Hepatocyte (in vitro differentiated cells): ENCODE measurements around the gene TUBA8. TPM values are rescaled to one million over a fixed set of nuclear protein-coding genes. Genes with fewer than 3 reads are reported as not detected.

Experiments used
- DNase-seq: peaks from one replicate; pipeline ENCODE4 v3.0.0-alpha.2; 2016; ENCODE audit warnings: low spot score
- H2AFZ ChIP-seq: fragments of 200-600 bp; sonication (generic); 2 replicates; pipeline ENCODE4 v1.6.0; 2016; ENCODE audit warnings: antibody characterized with exemption, mild to moderate bottlenecking
- H3K27ac ChIP-seq: fragments of 200-600 bp; sonication (generic); 2 replicates; pipeline ENCODE4 v1.5.1; 2016; ENCODE audit warnings: mild to moderate bottlenecking
- H3K27me3 ChIP-seq: fragments of 200-600 bp; sonication (generic); 2 replicates; pipeline ENCODE4 v1.6.1; 2016
- H3K36me3 ChIP-seq: fragments of 200-600 bp; sonication (generic); replicated peaks from 2 replicates; pipeline ENCODE4 v1.5.1; 2016; ENCODE audit warnings: low read depth; ENCODE audit not compliant: insufficient read depth
- H3K4me1 ChIP-seq: fragments of 200-600 bp; sonication (generic); 2 replicates; pipeline ENCODE4 v1.5.1; 2016; ENCODE audit warnings: mild to moderate bottlenecking, moderate library complexity; ENCODE audit not compliant: insufficient read depth
- H3K4me2 ChIP-seq: fragments of 200-600 bp; sonication (generic); 2 replicates; pipeline ENCODE4 v1.6.0; 2016
- H3K4me3 ChIP-seq: fragments of 200-600 bp; sonication (generic); 2 replicates; pipeline ENCODE4 v1.5.1; 2016; ENCODE audit warnings: mild to moderate bottlenecking
- H3K79me2 ChIP-seq: fragments of 200-600 bp; sonication (generic); 2 replicates; pipeline ENCODE4 v1.6.0; 2017; ENCODE audit warnings: mild to moderate bottlenecking
- H3K9me2 ChIP-seq: fragments of 200-600 bp; sonication (generic); replicated peaks from 2 replicates; pipeline ENCODE4 v1.6.0; 2017; ENCODE audit warnings: mild to moderate bottlenecking; ENCODE audit not compliant: insufficient read depth
- H3K9me3 ChIP-seq: fragments of 200-600 bp; sonication (generic); 2 replicates; pipeline ENCODE4 v1.5.1; 2016; ENCODE audit warnings: low read depth, mild to moderate bottlenecking
- H4K20me1 ChIP-seq: fragments of 200-600 bp; sonication (generic); 2 replicates; pipeline ENCODE4 v1.6.0; 2016; ENCODE audit warnings: mild to moderate bottlenecking; ENCODE audit not compliant: insufficient read depth, poor library complexity, severe bottlenecking
- CTCF ChIP-seq: fragments of 200-600 bp; sonication (generic); IDR thresholded peaks from 2 replicates; pipeline ENCODE4 v1.5.1; 2016; ENCODE audit warnings: antibody characterized with exemption, mild to moderate bottlenecking; ENCODE audit not compliant: poor library complexity
- EZH2 ChIP-seq: fragments of 200-600 bp; sonication (generic); IDR thresholded peaks from 2 replicates; pipeline ENCODE4 v1.6.1; 2016; ENCODE audit warnings: antibody characterized with exemption, mild to moderate bottlenecking, borderline replicate concordance
- EZH2phosphoT487 ChIP-seq: fragments of 200-600 bp; sonication (generic); IDR thresholded peaks from one replicate; pipeline ENCODE4 v1.6.1; 2018; ENCODE audit warnings: antibody characterized with exemption, mild to moderate bottlenecking, low read depth, moderate library complexity; ENCODE audit not compliant: unreplicated experiment, severe bottlenecking
- WGBS: methylation state at CpG from one replicate; pipeline ENCODE4 v1.1.6; 2016; ENCODE audit warnings: low lambda C conversion rate; ENCODE audit errors: missing lambda C conversion rate; 5-methylcytosine and 5-hydroxymethylcytosine counted together
- polyA plus RNA-seq: library from polyadenylated mRNA; unstranded; fragments of >200 nt; fragmentation: Nextera tagmentation; extraction: Ambion mirVana; gene quantifications from 2 replicates; pipeline ENCODE4 v1.2.1, GENCODE V29; 2016
- total RNA-seq: library from RNA; depleted of rRNA; stranded (reverse); fragments of >200 nt; gene quantifications from 2 replicates; pipeline ENCODE4 v1.2.3, GENCODE V29; 2014

Gene TUBA8
- total and polyA plus RNA-seq, 2 experiments from 2014 or later, result 0.46 to 1.5 TPM

GRCh38 chr22:18118345-18118915 lies 7.8 kb downstream of the TUBA8 start:
- Histone ChIP-seq H3K4me3 (no peak overlapping the region), H3K79me2 (no peaks in the 10 kb centered on the region), H3K27ac (no peak overlapping the region), H3K36me3 (no peaks in the 10 kb centered on the region), H3K9me3 (no peaks in the 10 kb centered on the region), H4K20me1 (no peaks in the 10 kb centered on the region), H3K4me2 (no peak overlapping the region), H3K9me2 (no peaks in the 10 kb centered on the region), H2AFZ (no peak overlapping the region), H3K4me1 (no peaks in the 10 kb centered on the region), H3K27me3 (no peaks in the 10 kb centered on the region)
- TF ChIP-seq CTCF (no peak), EZH2 (no peak), EZH2phosphoT487 (no peak)
- WGBS, result 85% methylated on average over 9 of the region's 9 CpGs
- DNase-seq, result no peak

- H2AFZ ChIP-seq, result no peak overlapping the region
- no peaks in the 10 kb centered on the region for H3K4me1 ChIP-seq
- TF ChIP-seq EZH2phosphoT487 (no peak), EZH2 (no peak), CTCF (no peak)
- no peaks in the 10 kb centered on the region for H3K36me3 ChIP-seq
- no peaks in the 10 kb centered on the region for H4K20me1 ChIP-seq
- H3K27me3 ChIP-seq, result no peaks in the 10 kb centered on the region
- no peak overlapping the region for H3K27ac ChIP-seq
- no peaks in the 10 kb centered on the region for H3K9me3 ChIP-seq
- no peaks in the 10 kb centered on the region for H3K9me2 ChIP-seq
- no peak overlapping the region for H3K4me2 ChIP-seq
- DNase-seq, result no peak
- no peak overlapping the region for H3K4me3 ChIP-seq
- H3K79me2 ChIP-seq, result no peaks in the 10 kb centered on the region
- 94% methylated on average over 18 of the region's 18 CpGs for WGBS
Measured at GRCh38 chr22:18119409-18120110, 9.0 kb downstream of the TUBA8 start.

- no peaks in the 10 kb centered on the region for H3K36me3 ChIP-seq
- WGBS, result 95% methylated on average over 4 of the region's 4 CpGs
Measured at GRCh38 chr22:18120857-18121256, 10.2 kb downstream of the TUBA8 start.

More at GRCh38 chr22:18120857-18121256, 10.2 kb downstream of the TUBA8 start:
- H3K27me3 ChIP-seq, result no peaks in the 10 kb centered on the region
- no peaks in the 10 kb centered on the region for H3K9me3 ChIP-seq
- no peak overlapping the region for H3K4me3 ChIP-seq
- no peaks in the 10 kb centered on the region for H3K4me1 ChIP-seq
- no peaks in the 10 kb centered on the region for H3K79me2 ChIP-seq
- TF ChIP-seq EZH2 (no peak), EZH2phosphoT487 (no peak), CTCF (no peak)
- no peak overlapping the region for H2AFZ ChIP-seq
- H3K27ac ChIP-seq, result no peak overlapping the region
- no peak for DNase-seq
- H4K20me1 ChIP-seq, result no peaks in the 10 kb centered on the region
- no peak overlapping the region for H3K4me2 ChIP-seq
- H3K9me2 ChIP-seq, result no peaks in the 10 kb centered on the region
